Measurements from ENCODE around the gene HOXA10.

HOXA10 gene

DNA sequence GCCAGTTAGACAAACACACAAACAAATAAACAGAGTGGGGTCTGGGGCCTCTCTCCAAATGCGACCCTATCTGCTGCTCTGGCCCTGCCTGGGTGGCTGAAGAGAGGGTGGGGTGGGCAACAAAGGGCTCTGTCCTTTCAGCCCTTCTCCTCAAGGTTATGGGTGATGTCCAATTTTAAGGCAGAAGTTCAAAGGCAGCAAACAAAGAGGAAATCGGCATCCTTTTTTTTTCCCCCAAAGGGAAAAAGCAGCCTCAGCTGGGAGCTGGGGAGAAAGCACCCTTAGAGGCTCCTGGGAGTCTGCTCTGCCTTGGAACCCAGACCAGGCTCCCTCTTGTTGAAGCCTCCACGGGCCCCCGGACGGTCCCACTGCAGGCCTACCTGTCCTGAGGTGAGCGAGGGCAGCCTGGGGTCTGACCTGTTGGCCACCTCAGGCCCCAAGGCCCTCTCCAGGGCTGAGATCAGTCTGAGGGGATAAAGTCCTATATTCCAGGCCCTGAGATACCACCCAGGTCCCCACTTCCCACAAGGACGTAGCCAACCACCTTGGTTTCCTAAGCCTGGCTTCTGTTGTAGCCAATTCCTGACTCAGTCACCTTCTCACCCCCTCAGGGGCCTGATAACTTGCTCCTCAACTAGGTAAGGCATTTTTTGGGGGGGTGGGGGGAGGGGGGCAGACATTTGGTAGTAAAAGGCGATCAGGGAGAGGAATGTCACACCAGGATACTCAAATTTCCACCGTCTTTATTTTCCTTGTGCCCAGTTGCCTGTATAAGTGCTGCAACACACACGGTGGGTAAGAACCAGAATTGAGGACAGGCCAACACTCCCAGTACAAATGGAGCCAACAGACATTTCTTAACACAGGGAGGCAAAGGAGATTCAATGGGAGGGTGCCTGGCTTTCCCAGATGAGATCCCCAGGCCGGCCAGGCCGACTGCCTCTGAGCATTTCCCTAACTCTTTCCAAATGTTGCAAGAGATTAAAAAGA is 6.6 kb upstream of the HOXA10 start:
- DNase-seq (ENCODE audit: extremely low read depth, insufficient read length) = no peak
- TF ChIP-seq, protein P1, sequence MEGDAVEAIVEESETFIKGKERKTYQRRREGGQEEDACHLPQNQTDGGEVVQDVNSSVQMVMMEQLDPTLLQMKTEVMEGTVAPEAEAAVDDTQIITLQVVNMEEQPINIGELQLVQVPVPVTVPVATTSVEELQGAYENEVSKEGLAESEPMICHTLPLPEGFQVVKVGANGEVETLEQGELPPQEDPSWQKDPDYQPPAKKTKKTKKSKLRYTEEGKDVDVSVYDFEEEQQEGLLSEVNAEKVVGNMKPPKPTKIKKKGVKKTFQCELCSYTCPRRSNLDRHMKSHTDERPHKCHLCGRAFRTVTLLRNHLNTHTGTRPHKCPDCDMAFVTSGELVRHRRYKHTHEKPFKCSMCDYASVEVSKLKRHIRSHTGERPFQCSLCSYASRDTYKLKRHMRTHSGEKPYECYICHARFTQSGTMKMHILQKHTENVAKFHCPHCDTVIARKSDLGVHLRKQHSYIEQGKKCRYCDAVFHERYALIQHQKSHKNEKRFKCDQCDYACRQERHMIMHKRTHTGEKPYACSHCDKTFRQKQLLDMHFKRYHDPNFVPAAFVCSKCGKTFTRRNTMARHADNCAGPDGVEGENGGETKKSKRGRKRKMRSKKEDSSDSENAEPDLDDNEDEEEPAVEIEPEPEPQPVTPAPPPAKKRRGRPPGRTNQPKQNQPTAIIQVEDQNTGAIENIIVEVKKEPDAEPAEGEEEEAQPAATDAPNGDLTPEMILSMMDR (IDR thresholded peaks at IDR 0.05; ENCODE audit: insufficient read depth, low read length, poor library complexity, severe bottlenecking) = no peak
- H3K4me3 ChIP-seq (replicated peaks; ENCODE audit: low read depth, low read length) = no peak overlapping the region
- H3K36me3 ChIP-seq (ENCODE audit: control insufficient read depth, insufficient read depth, low read length) = no peaks in the 10 kb centered on the region
- peaks cover 3% of the 10 kb centered on the region for H3K27me3 ChIP-seq (replicated peaks; ENCODE audit: control insufficient read depth, insufficient read depth, low read length)

DNA sequence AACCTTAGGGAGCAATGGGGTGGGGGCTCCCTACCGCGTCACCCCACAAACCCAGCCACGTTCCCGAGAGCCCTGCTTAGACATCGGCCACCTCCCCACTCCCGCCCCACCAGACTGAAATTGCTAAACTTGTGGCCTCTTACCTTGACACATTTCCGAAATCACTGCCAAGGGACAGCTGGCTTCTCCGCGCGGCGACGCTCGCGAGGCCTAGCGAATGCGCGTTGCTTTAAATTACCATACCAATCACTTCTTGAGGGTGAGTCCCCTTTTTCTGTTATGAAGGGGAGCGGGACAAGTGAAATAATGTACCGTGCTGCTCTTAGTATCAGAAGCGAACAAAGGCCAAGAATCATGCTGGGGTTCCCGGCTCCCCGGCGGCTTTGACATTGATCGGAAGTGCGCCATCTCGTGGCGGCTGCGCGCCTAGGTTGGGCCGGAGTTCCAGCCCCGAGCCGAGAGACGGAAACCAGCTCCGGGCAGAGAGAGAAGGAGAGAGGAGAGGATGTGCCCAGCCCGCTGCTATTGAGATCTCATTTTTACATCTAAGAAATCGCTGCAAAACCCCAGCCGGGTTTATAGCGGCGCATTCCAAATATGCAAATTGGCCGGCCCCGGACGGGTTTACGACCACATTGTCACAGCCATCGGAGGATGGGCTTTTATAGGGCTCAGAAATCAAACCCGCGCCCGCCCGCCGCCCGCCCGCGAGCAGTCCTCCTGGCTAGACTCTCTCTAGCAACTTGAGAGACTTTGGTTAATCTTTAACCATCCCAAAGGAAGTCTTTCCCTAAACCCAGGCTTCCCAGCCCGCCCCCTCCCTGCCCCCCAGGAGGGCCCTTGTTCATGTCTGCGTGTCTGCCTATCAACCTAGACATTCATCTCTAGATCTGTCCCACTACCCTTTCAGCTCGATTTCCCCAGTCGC is 5.6 kb upstream of the HOXA10 start:
- TF ChIP-seq, protein P1 (IDR thresholded peaks at IDR 0.05; ENCODE audit: insufficient read depth, low read length, poor library complexity, severe bottlenecking) = peak; percentile 86
- DNase-seq (ENCODE audit: extremely low read depth, insufficient read length) = no peak
- Histone ChIP-seq H3K4me3 (replicated peaks; ENCODE audit: low read depth, low read length) (no peak overlapping the region), H3K27me3 (replicated peaks; ENCODE audit: control insufficient read depth, insufficient read depth, low read length) (peaks cover 5% of the 10 kb centered on the region; the same call in 1 of the 2 replicates), H3K36me3 (ENCODE audit: control insufficient read depth, insufficient read depth, low read length) (no peaks in the 10 kb centered on the region)

DNA sequence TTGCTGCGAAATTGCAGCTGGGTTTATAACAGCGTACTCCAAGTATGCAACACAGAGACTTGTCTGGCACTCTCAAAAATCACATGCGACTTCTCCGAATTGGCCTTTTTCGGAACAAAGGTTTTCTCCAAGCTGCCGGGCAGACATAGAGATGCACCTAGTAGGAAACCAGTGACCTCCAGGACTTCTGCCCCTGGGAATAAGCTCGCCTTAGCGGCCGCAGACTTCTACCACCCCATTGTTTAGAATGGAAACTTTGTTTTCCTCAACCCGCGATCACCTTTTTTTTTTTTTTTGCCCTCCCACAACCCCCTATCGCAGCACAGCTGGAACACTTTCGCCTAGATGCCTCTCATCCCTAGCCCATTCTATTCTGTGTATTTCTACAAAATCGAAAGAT is 4.9 kb upstream of the HOXA10 start:
- Histone ChIP-seq H3K27me3 (replicated peaks; ENCODE audit: control insufficient read depth, insufficient read depth, low read length) (peaks cover 7% of the 10 kb centered on the region; the same call in 1 of the 2 replicates), H3K4me3 (replicated peaks; ENCODE audit: low read depth, low read length) (no peak overlapping the region)
- TF ChIP-seq, protein P1 (IDR thresholded peaks at IDR 0.05; ENCODE audit: insufficient read depth, low read length, poor library complexity, severe bottlenecking) = no peak

DNA sequence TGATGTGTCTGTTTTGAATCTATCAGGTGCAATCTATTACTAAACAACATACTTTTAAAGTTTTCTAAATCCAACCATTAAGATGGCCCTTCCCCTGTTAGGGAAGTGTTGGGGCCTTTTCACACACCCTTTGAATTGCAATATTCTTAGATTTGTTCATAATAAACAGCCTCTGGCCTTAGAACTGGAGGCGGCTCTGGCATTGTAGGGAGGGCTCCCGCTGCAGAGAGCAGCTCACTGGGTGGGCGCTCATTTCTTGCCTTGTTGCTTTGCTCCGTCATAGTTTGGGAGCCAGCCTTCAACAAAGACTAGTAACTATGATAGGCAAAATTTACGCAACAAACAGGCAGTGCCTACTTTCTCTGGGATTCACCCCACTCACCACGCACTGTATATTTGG is 4.2 kb upstream of the HOXA10 start:
- TF ChIP-seq, protein P1 (IDR thresholded peaks at IDR 0.05; ENCODE audit: insufficient read depth, low read length, poor library complexity, severe bottlenecking) = no peak
- peaks cover 7% of the 10 kb centered on the region; the same call in 1 of the 2 replicates for H3K27me3 ChIP-seq (replicated peaks; ENCODE audit: control insufficient read depth, insufficient read depth, low read length)
- DNase-seq (ENCODE audit: extremely low read depth, insufficient read length) = no peak
- no peak overlapping the region for H3K4me3 ChIP-seq (replicated peaks; ENCODE audit: low read depth, low read length)
- H3K36me3 ChIP-seq (ENCODE audit: control insufficient read depth, insufficient read depth, low read length) = no peaks in the 10 kb centered on the region

More for the DNA sequence above, 4.9 kb upstream of the HOXA10 start:
- H3K36me3 ChIP-seq (ENCODE audit: control insufficient read depth, insufficient read depth, low read length) = no peaks in the 10 kb centered on the region
- no peak for DNase-seq (ENCODE audit: extremely low read depth, insufficient read length)

DNA sequence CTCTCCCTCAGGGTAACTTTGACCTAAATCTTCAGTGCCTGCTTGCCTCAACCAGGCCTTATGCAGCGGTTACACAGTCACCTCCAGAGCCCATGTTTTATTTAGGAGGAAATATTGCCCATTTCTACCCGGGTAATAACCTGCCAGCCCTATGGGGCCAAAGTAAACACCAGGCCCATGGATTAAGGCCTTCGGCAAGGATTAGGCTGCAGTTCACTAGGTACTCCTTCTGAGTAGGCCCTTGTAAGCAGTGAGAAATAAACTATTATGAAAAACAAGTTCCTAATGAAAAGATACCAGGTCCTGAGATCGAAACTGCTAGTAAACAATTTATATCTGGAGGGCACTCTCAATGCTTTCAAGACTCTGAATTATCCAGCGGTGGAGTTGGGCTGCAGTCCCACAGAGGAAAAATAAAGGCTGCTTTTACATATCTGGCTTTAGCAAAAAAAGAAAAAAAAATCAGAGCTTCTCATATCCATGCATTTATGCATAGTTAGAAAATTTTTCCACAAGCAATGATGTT is 3.7 kb upstream of the HOXA10 start:
- peaks cover 6% of the 10 kb centered on the region; the same call in 1 of the 2 replicates for H3K27me3 ChIP-seq (replicated peaks; ENCODE audit: control insufficient read depth, insufficient read depth, low read length)
- no peak for DNase-seq (ENCODE audit: extremely low read depth, insufficient read length)
- TF ChIP-seq, protein P1 (IDR thresholded peaks at IDR 0.05; ENCODE audit: insufficient read depth, low read length, poor library complexity, severe bottlenecking) = no peak
- H3K36me3 ChIP-seq (ENCODE audit: control insufficient read depth, insufficient read depth, low read length) = no peaks in the 10 kb centered on the region
- H3K4me3 ChIP-seq (replicated peaks; ENCODE audit: low read depth, low read length) = no peak overlapping the region

Data from GM06990 (cell line).